NCI-H1436 treated with DMSO at 0.1 percent for 48 hours (cell line): ENCODE results near the gene TNS1.
"Not testable (repeated sequence)": the region's sequence is repeated elsewhere in the genome, so short reads cannot be mapped to it uniquely, and the experiment has no call there.

ENCODE experiments used
- DNase-seq: peaks from one replicate; lab custom pipeline; 2025; lab: John Stamatoyannopoulos, UW

The TNS1 gene

GRCh38 chr2:217812170-217812569 lies 190.6 kb downstream of the TNS1 start:
- DNase-seq: no peak

- DNase-seq: no peak
Measured at GRCh38 chr2:217810260-217810659, 192.5 kb downstream of the TNS1 start.

GRCh38 chr2:217809736-217810135 lies 193.1 kb downstream of the TNS1 start:
- no peak for DNase-seq

GRCh38 chr2:217808967-217809366 lies 193.8 kb downstream of the TNS1 start:
- not testable (repeated sequence) for DNase-seq

- DNase-seq: no peak
Measured at GRCh38 chr2:217808326-217808725, 194.5 kb downstream of the TNS1 start.

GRCh38 chr2:217807753-217808152 lies 195.0 kb downstream of the TNS1 start:
- DNase-seq: no peak

- DNase-seq: no peak
Measured at GRCh38 chr2:217807025-217807424, 195.8 kb downstream of the TNS1 start.

- DNase-seq: no peak
Measured at GRCh38 chr2:217806482-217806765, 196.4 kb downstream of the TNS1 start.

GRCh38 chr2:217805668-217806481 lies 196.9 kb downstream of the TNS1 start:
- no peak for DNase-seq

- DNase-seq: no peak
Measured at GRCh38 chr2:217804791-217805667, 197.8 kb downstream of the TNS1 start.

- DNase-seq: no peak
Measured at GRCh38 chr2:217804338-217804737, 198.5 kb downstream of the TNS1 start.

- no peak for DNase-seq
Measured at GRCh38 chr2:217803653-217803960, 199.2 kb downstream of the TNS1 start.

GRCh38 chr2:217802876-217803652 lies 199.7 kb downstream of the TNS1 start:
- no peak for DNase-seq

GRCh38 chr2:217802266-217802665 lies 200.5 kb downstream of the TNS1 start:
- no peak for DNase-seq

GRCh38 chr2:217801711-217802110 lies 201.1 kb downstream of the TNS1 start:
- no peak for DNase-seq

- no peak for DNase-seq
Measured at GRCh38 chr2:217801115-217801531, 201.7 kb downstream of the TNS1 start.

- DNase-seq: no peak
Measured at GRCh38 chr2:217800433-217801114, 202.2 kb downstream of the TNS1 start.

GRCh38 chr2:217799563-217800432 lies 203.0 kb downstream of the TNS1 start:
- no peak for DNase-seq

- DNase-seq: no peak
Measured at GRCh38 chr2:217798743-217799562, 203.8 kb downstream of the TNS1 start.

- no peak for DNase-seq
Measured at GRCh38 chr2:217798191-217798590, 204.6 kb downstream of the TNS1 start.
